Esophagus squamous epithelium (tissue), 5 donors: ENCODE data around the gene ALOXE3. TPM values are rescaled to one million over a fixed set of nuclear protein-coding genes. Genes with fewer than 3 reads are reported as not detected.

ENCODE experiments used
- DNase-seq: peaks from one replicate; lab custom pipeline; 2025; lab: John Stamatoyannopoulos, UW
- H3K27ac ChIP-seq, 4 donors: fragments of 200-600 bp; sonication (generic); one replicate each; pipeline ENCODE4 v1.5.1; 2016 to 2019; ENCODE audit warnings: mild to moderate bottlenecking in 1 of 4
- H3K27me3 ChIP-seq, 4 donors: fragments of 200-600 bp; sonication (generic); 1 replicate in 3 of 4; 2 replicates in 1 of 4; pipeline versions ENCODE4 v1.5.1 to v1.6.0; 2017 to 2021; ENCODE audit warnings: antibody characterized with exemption in 1 of 4
- H3K36me3 ChIP-seq, 3 donors: fragments of 200-600 bp; sonication (generic); one replicate each; pipeline ENCODE4 v1.5.1; 2016 to 2019
- H3K4me1 ChIP-seq, 3 donors: fragments of 200-600 bp; sonication (generic); one replicate each; pipeline ENCODE4 v1.5.1; 2017 to 2019
- H3K4me3 ChIP-seq, 4 donors: fragments of 200-600 bp; sonication (generic); 1 replicate in 3 of 4; 2 replicates in 1 of 4; pipeline ENCODE4 v1.5.1; 2016 to 2019; ENCODE audit warnings: mild to moderate bottlenecking in 2 of 4, moderate library complexity in 1 of 4
- H3K9me3 ChIP-seq, 3 donors: fragments of 200-600 bp; sonication (generic); one replicate each; pipeline ENCODE4 v1.5.1; 2016 to 2019
- POLR2A ChIP-seq, 4 donors: fragments of 450-650 bp; IDR thresholded peaks; one replicate each; pipeline ENCODE4 v1.6.1; 2017; ENCODE audit warnings: antibody characterized with exemption in 4 of 4, mild to moderate bottlenecking in 4 of 4, moderate library complexity in 3 of 4
- WGBS, 2 donors: methylation state at CpG; one replicate each; pipeline ENCODE4 v1.1.5; 2018; 5-methylcytosine and 5-hydroxymethylcytosine counted together
- intact Hi-C: fragments of 100-400 bp; cut with DNase I; formaldehyde crosslinking; loops from one replicate; pipeline ENCODE4 v1.15.0; 2022
- small RNA-seq, 4 donors: library from RNA; depleted of rRNA; stranded (forward); fragments of <200 nt; gene quantifications; one replicate each; pipeline ENCODE3, GENCODE V24; 2016
- total RNA-seq, 4 donors: library from RNA; depleted of rRNA; stranded (reverse); fragments of >200 nt; gene quantifications; one replicate each; pipeline ENCODE4 v1.1.0, GENCODE V29; 2016
- TF ChIP-seq, protein P1 (sequence below), 6 experiments: fragments of 450-650 bp in 4 of 6; fragments of 200-600 bp in 2 of 6; sonication (generic) in 2 of 6; IDR thresholded peaks; one replicate each; pipeline ENCODE4 v1.5.1; 2016 to 2019; ENCODE audit warnings: antibody characterized with exemption in 6 of 6, mild to moderate bottlenecking in 4 of 6, moderate library complexity in 4 of 6
- donor health status: DM: yes; HTN: yes; CAD: no.

The ALOXE3 gene
- total RNA-seq, 4 donors from 2014 or later: 0.30 to 8.8 (median 2.2) TPM; not detected in 1

DNA sequence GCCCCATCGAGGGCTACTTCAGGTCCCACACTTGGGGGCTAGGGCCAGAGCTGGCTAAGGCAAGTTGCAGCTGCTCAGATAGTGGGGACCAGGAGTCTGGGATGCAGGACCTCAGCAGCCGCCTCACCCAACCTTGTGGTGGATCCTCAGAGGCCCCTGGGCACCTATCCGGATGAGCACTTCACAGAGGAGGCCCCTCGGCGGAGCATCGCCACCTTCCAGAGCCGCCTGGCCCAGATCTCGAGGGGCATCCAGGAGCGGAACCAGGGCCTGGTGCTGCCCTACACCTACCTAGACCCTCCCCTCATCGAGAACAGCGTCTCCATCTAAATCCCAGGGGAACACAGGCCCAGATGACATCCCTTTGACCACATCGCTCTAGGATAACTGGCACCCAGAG lies 70.1 kb downstream of the ALOXE3 start:
- 70 to 71% methylated on average over 4 of the region's 12 CpGs for WGBS, 2 donors
- Histone ChIP-seq H3K4me3 (no peak overlapping the region), H3K27ac (no peak overlapping the region), H3K9me3 (no peaks in the 10 kb centered on the region), H3K27me3 (peaks cover 0 to 31% (median 0%) of the 10 kb centered on the region in 4 donors), H3K36me3 (peaks cover 0 to 3% (median 0%) of the 10 kb centered on the region in 3 donors), H3K4me1 (no peaks in the 10 kb centered on the region)
- intact Hi-C loops: loop anchor here (5.0 to 10.0 kb wide), 3 partner anchors 36 to 141 kb away; no protein-coding TSS in a partner anchor
- DNase-seq: no peak
- no peak for TF ChIP-seq POLR2A (IDR thresholded peaks at IDR 0.05)
- TF ChIP-seq, protein P1, sequence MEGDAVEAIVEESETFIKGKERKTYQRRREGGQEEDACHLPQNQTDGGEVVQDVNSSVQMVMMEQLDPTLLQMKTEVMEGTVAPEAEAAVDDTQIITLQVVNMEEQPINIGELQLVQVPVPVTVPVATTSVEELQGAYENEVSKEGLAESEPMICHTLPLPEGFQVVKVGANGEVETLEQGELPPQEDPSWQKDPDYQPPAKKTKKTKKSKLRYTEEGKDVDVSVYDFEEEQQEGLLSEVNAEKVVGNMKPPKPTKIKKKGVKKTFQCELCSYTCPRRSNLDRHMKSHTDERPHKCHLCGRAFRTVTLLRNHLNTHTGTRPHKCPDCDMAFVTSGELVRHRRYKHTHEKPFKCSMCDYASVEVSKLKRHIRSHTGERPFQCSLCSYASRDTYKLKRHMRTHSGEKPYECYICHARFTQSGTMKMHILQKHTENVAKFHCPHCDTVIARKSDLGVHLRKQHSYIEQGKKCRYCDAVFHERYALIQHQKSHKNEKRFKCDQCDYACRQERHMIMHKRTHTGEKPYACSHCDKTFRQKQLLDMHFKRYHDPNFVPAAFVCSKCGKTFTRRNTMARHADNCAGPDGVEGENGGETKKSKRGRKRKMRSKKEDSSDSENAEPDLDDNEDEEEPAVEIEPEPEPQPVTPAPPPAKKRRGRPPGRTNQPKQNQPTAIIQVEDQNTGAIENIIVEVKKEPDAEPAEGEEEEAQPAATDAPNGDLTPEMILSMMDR (IDR thresholded peaks at IDR 0.05): no peak

DNA sequence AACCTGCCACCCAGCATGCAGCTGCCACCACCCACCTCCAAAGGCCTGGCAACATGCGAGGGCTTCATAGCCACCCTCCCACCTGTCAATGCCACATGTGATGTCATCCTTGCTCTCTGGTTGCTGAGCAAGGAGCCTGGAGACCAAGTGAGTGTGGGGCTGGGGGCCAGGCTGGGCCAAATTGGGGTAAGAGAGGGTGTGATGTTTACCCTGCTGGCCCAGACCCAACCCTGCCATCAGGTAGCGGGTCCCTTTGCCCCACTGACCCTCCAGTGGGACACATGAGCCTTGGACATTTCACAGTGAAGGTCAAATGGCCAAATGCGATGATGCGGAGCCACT lies 70.6 kb downstream of the ALOXE3 start:
- intact Hi-C loops: loop anchor here (5.0 to 10.0 kb wide), 3 partner anchors 35 to 140 kb away; no protein-coding TSS in a partner anchor
- H3K27ac ChIP-seq: no peak overlapping the region
- TF ChIP-seq POLR2A (IDR thresholded peaks at IDR 0.05): no peak
- TF ChIP-seq, protein P1 (IDR thresholded peaks at IDR 0.05): no peak
- DNase-seq: no peak
- H3K27me3 ChIP-seq: peaks cover 0 to 31% (median 0%) of the 10 kb centered on the region in 4 donors
- WGBS, 2 donors: 95 to 100% methylated on average over 2 to 4 of the region's 4 CpGs
- H3K4me3 ChIP-seq: no peak overlapping the region
- no peaks in the 10 kb centered on the region for H3K9me3 ChIP-seq
- H3K36me3 ChIP-seq: peaks cover 0 to 8% (median 0%) of the 10 kb centered on the region in 3 donors
- H3K4me1 ChIP-seq: no peaks in the 10 kb centered on the region

DNA sequence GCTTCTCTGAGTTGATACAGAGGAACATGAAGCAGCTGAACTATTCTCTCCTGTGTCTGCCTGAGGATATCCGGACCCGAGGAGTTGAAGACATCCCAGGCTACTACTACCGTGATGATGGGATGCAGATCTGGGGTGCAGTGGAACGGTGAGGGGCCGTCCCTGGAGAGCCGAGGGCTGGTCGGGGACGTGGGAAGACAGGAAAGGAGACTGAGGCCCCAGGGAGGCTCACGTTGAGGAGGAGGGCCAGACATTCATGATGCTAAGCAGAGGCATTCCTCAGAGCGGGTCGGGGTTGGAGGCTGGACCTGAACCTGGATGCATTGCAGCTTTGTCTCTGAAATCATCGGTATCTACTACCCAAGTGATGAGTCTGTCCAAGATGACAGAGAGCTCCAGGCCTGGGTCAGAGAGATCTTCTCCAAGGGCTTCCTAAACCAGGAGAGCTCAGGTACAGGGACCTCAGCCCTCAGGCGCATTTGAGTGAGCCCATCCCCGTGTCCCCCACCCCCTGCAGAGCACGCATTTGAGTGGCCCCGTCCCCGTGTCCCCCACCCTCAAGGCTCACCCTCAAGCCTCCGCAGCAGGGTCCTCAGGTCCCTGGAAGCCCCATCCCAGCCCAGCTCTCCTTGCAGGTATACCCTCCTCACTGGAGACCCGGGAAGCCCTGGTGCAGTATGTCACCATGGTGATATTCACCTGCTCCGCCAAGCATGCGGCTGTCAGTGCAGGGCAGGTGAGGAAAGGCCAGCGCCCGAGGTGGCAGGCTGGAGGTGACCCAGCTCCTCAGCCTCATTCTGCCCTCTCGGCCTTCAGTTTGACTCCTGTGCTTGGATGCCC lies 71.2 kb downstream of the ALOXE3 start:
- no peaks in the 10 kb centered on the region for H3K9me3 ChIP-seq
- H3K4me3 ChIP-seq: no peak overlapping the region
- no peak for TF ChIP-seq POLR2A (IDR thresholded peaks at IDR 0.05)
- TF ChIP-seq, protein P1 (IDR thresholded peaks at IDR 0.05): no peak
- DNase-seq: no peak
- H3K4me1 ChIP-seq: peaks cover 0 to 5% (median 0%) of the 10 kb centered on the region in 3 donors
- 84 to 85% methylated on average over 12 to 15 of the region's 24 CpGs for WGBS, 2 donors
- H3K36me3 ChIP-seq: peaks cover 0 to 14% (median 0%) of the 10 kb centered on the region in 3 donors
- H3K27me3 ChIP-seq: peaks cover 0 to 34% (median 0%) of the 10 kb centered on the region in 4 donors
- H3K27ac ChIP-seq: no peak overlapping the region
- intact Hi-C loops: loop anchor here (5.0 to 10.0 kb wide), 3 partner anchors 35 to 140 kb away; no protein-coding TSS in a partner anchor

DNA sequence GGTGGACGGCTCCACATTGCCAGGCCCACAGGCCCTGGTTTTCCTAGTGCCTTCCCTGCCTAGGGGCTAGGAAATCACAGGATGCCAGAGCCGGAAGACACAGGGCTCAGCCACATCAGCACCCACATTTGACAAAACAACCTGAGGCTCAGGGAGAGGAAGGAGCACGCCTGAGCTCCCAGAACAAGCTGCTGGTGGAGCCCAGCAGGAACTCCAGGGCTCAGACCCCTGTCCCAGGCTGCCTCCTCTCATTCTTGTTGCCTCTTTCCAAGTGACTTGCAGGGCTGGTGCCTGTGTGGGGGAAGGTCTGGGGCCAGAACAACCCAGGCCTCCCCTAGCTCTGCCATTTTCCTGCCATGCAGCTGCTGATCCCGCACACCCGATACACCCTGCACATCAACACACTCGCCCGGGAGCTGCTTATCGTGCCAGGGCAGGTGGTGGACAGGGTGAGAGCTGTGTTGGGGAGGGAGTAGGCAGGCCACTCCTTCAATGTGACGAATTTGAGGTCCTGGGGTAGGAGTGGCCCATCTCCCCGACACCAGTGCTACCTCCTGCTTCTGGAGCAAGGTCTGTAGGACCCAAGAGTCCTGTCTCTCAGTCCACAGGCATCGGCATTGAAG lies 71.9 kb downstream of the ALOXE3 start:
- 67 to 100% methylated on average over 1 to 8 of the region's 11 CpGs for WGBS, 2 donors
- Histone ChIP-seq H3K27me3 (peaks cover 0 to 34% (median 0%) of the 10 kb centered on the region in 4 donors), H3K9me3 (no peaks in the 10 kb centered on the region), H3K4me3 (no peak overlapping the region), H3K27ac (no peak overlapping the region), H3K4me1 (peaks cover 0 to 12% (median 2%) of the 10 kb centered on the region in 3 donors), H3K36me3 (peaks cover 0 to 15% (median 0%) of the 10 kb centered on the region in 3 donors)
- no peak for DNase-seq
- TF ChIP-seq, protein P1 (IDR thresholded peaks at IDR 0.05): no peak
- intact Hi-C loops: loop anchor here (5.0 to 10.0 kb wide), 3 partner anchors 34 to 139 kb away; no protein-coding TSS in a partner anchor

Small RNAs within 50 kb of the gene (small RNA-seq; reads per million reads assigned to genes)
- 0 reads per million in 4 donors for gene MIR4314

Other genes with a start within 250 kb of the ALOXE3 start
- gene CHD3, start 229.7 kb downstream of the ALOXE3 start, total RNA-seq: 10 to 100 TPM; 57.7 to 93.5 (median 73.0) TPM
- gene RNF227, start 202.2 kb downstream of the ALOXE3 start, total RNA-seq: 1 to 10 TPM in 3 of 4 donors, under 1 TPM in 1; 0.94 to 8.6 (median 5.7) TPM
- 1 to 10 TPM in 1 of 4 donors, under 1 TPM in 1, not detected in 2; 0.95 to 1.1 TPM for gene KCNAB3, start 188.7 kb downstream of the ALOXE3 start, total RNA-seq
- 10 to 100 TPM; 31.3 to 71.1 (median 40.3) TPM for gene TRAPPC1, start 186.6 kb downstream of the ALOXE3 start, total RNA-seq
- gene CNTROB, start 186.3 kb downstream of the ALOXE3 start, total RNA-seq: 10 to 100 TPM; 12.4 to 21.4 (median 13.5) TPM
- gene GUCY2D, start 115.9 kb downstream of the ALOXE3 start, total RNA-seq: not detected
- 100 to 1,000 TPM in 1 of 4 donors, 10 to 100 TPM in 3; 24.0 to 104 (median 50.5) TPM for gene ALOX15B, start 79.5 kb downstream of the ALOXE3 start, total RNA-seq
- gene ALOX12B, start 30.8 kb downstream of the ALOXE3 start, total RNA-seq: 10 to 100 TPM in 2 of 4 donors, 1 to 10 TPM in 1, under 1 TPM in 1; 0.76 to 34.6 (median 10.8) TPM
- gene HES7, start 5.6 kb upstream of the ALOXE3 start, total RNA-seq: not detected
- 10 to 100 TPM; 33.6 to 95.0 (median 56.3) TPM for gene PER1, start 33.9 kb upstream of the ALOXE3 start, total RNA-seq
- gene VAMP2, start 44.4 kb upstream of the ALOXE3 start, total RNA-seq: 10 to 100 TPM in 3 of 4 donors, 1 to 10 TPM in 1; 6.2 to 20.4 (median 12.0) TPM
- gene TMEM107, start 57.9 kb upstream of the ALOXE3 start, total RNA-seq: 10 to 100 TPM; 12.7 to 21.7 (median 15.5) TPM
- 10 to 100 TPM in 3 of 4 donors, 1 to 10 TPM in 1; 8.8 to 16.5 (median 13.4) TPM for gene BORCS6, start 71.7 kb upstream of the ALOXE3 start, total RNA-seq
- gene AURKB, start 92.1 kb upstream of the ALOXE3 start, total RNA-seq: 10 to 100 TPM; 11.2 to 43.7 (median 20.3) TPM
- gene CTC1, start 129.5 kb upstream of the ALOXE3 start, total RNA-seq: 10 to 100 TPM in 2 of 4 donors, 1 to 10 TPM in 2; 3.2 to 16.4 (median 11.0) TPM
- 10 to 100 TPM in 3 of 4 donors, 1 to 10 TPM in 1; 8.7 to 23.0 (median 17.9) TPM for gene PFAS, start 130.8 kb upstream of the ALOXE3 start, total RNA-seq
- gene RANGRF, start 170.2 kb upstream of the ALOXE3 start, total RNA-seq: 10 to 100 TPM in 3 of 4 donors, 1 to 10 TPM in 1; 7.8 to 15.4 (median 12.6) TPM
- gene SLC25A35, start 176.9 kb upstream of the ALOXE3 start, total RNA-seq: 1 to 10 TPM in 2 of 4 donors, under 1 TPM in 2; 0.29 to 1.3 (median 1.1) TPM
- gene ARHGEF15, start 191.7 kb upstream of the ALOXE3 start, total RNA-seq: 1 to 10 TPM in 3 of 4 donors, under 1 TPM in 1; 0.27 to 7.6 (median 2.9) TPM
- gene ODF4, start 221.3 kb upstream of the ALOXE3 start, total RNA-seq: not detected